Posterior cingulate gyrus (tissue), 11 donors: Measurements from ENCODE around the gene SNED1.

Experiments
- DNase-seq, 10 donors: peaks; one replicate each; pipeline versions ENCODE4 v3.0.0 to v3.0.0-alpha.2; 2020 to 2021; ENCODE audit warnings: mixed read lengths in 3 of 10
- intact Hi-C: fragments of 100-400 bp; cut with DNase I; formaldehyde crosslinking; loops from one replicate; pipeline ENCODE4 v1.15.1; 2023

SNED1 gene

GRCh38 chr2:241072151-241072550, 73.7 kb downstream of the SNED1 start:
- no peak for DNase-seq
- intact Hi-C loops: loop anchor here (10.0 kb wide), 1 partner anchor 143 kb away; no protein-coding TSS in a partner anchor

GRCh38 chr2:241072553-241073165, 74.2 kb downstream of the SNED1 start:
- intact Hi-C loops: loop anchor here (10.0 kb wide), 1 partner anchor 142 kb away; no protein-coding TSS in a partner anchor
- DNase-seq: peak in 1 of 10 donors; percentile 10

- no peak for DNase-seq
- intact Hi-C loops: loop anchor here (10.0 kb wide), 1 partner anchor 141 kb away; no protein-coding TSS in a partner anchor
Observed at GRCh38 chr2:241073166-241074064, 75.0 kb downstream of the SNED1 start.

DNA sequence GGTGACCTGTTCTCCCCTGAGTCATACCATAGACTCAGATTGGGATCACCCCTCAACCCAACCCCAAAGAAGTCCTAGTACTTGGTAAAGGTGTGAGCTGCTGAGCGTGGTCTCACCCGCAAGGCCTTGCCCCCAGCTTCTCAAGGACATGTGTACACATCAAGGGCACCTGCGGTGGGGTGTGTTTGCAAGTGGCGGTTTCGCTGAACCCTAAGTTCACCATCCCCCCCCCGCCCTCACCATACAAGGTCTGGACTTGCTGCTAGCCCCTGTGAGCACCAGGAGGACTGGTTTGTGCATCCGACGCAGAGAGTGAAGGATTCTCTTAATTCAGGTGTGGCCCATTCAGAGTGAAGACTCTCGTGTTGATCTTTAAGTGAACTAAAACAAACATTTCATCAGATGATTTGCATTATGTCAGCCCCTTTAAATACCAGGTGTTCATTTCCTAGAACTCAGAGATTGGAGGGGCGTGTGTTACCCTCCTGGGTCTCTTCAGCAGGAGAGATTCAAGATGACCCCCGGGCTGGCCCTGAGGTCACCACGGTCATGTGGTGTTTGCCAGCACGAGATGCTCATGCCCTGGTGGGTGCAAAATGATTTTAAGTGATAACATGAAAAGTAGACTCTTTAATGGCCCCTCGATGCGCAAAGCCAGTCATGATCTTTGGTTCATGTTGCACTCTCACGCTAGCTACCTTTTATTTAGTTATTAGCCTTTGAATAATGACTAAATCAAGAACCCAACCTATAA, 75.8 kb downstream of the SNED1 start:
- intact Hi-C loops: loop anchor here (10.0 kb wide), 1 partner anchor 141 kb away; no protein-coding TSS in a partner anchor
- peak in 1 of 10 donors; percentile 43 for DNase-seq

- intact Hi-C loops: loop anchor here (10.0 kb wide), 1 partner anchor 140 kb away; no protein-coding TSS in a partner anchor
- DNase-seq: peak in 1 of 10 donors; percentile 31
Observed at GRCh38 chr2:241074901-241075540, 76.6 kb downstream of the SNED1 start.

DNA sequence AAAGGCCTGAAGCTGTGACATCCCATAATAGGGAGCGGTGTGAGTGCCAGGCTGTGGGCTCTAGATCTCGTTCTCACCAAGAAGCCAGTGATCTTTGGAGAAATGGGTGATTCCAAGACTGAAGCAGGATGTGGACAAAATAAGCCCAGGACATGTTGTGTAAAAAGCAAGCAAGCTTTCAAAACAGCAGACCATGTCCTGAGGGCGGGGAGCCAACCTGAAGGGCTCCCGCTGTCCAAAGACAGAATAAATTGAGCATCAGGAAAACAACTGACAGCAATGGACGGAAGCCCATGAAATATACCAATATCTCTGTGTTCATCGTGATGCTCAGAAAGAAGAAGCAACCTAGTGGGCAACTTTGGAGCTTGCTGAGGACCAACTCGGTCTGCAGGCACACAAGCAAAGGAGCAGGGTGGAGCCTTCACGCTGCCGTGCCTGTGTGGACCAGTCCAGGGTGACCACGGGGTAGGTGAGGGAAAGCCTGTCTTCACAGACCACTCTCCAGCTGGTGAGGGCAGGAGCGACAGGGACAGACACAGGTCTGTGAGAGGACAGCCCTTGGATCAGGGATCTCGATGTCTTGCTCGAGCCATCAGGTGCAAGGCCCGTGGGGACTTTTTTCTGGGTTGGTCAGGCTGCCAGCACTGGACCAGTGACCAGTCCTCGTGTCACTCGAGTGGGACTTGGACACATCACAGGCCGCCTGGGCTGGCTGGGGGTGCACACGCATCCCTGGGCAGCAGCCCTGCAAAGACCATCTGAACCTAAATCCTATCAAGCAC, 82.2 kb downstream of the SNED1 start:
- DNase-seq: peak in 2 of 10 donors; percentile 59 to 68
- intact Hi-C loops: no loop called here

DNA sequence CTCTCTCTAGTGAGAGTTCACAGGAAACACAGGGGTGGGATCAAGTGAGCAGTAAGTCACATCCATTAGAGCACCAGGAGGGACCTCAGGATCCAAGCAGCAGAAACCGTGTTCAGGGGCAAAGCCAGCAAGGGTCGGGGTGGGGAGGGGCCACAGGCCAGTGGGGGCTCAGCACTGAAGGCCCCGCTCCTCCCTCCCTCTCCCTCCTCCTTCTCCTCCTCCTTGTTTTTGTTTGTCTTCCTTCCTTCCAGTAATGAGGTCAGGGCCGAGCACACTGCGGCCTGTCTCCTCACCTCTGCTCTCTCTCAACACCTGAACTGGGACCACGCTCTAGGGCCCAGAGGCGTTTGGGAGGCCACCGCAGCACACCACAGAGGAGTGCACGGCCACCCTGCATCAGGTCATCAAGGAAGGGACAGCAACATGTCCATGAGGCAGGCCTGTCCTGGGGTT, 82.8 kb downstream of the SNED1 start:
- intact Hi-C loops: no loop called here

GRCh38 chr2:241081643-241082340, 83.4 kb downstream of the SNED1 start:
- intact Hi-C loops: no loop called here
- peak in 2 of 10 donors; percentile 65 to 69 for DNase-seq

More for the DNA sequence above, 82.8 kb downstream of the SNED1 start:
- peak in 1 of 10 donors; percentile 34 for DNase-seq

- DNase-seq: peak in 2 of 10 donors; percentile 32 to 59
- intact Hi-C loops: no loop called here
Observed at GRCh38 chr2:241082341-241083090, 84.1 kb downstream of the SNED1 start.

GRCh38 chr2:241083091-241083415, 84.6 kb downstream of the SNED1 start:
- intact Hi-C loops: no loop called here
- peak in 2 of 10 donors; percentile 48 to 67 for DNase-seq

DNA sequence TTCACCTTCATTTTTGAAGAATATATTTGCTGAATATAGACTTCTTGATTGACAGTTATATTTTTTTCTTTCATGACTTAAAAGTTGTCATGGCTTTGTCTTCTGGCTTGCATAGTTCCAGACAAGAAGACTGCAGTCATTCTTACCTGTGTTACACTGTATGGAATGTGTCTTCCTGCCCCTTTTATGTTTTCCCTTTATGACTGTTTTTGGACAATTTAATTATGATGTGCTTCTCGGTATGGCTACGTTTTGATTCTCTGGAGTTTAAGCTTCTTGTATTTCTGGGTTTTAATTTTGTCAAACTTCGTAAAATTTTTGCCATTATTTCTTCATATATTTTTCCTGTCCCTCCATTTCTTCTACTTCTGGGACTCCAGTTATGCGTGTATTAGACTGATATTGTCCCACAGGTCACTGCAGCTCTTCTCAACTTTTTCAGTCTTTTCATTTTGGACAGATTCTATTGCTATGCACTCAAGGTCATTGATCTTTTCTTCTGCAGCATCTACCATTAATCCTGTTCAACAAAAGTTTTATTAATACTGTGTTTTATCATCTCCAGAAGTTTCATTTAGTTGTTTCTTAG, 86.5 kb downstream of the SNED1 start:
- DNase-seq: no peak
- intact Hi-C loops: no loop called here

GRCh38 chr2:241087420-241088268, 89.2 kb downstream of the SNED1 start:
- intact Hi-C loops: no loop called here
- peak in 3 of 10 donors; percentile 58 to 86 (median 77) for DNase-seq

GRCh38 chr2:241088376-241088775, 90.0 kb downstream of the SNED1 start:
- intact Hi-C loops: no loop called here
- DNase-seq: peak in 3 of 10 donors; percentile 39 to 49 (median 43)

DNA sequence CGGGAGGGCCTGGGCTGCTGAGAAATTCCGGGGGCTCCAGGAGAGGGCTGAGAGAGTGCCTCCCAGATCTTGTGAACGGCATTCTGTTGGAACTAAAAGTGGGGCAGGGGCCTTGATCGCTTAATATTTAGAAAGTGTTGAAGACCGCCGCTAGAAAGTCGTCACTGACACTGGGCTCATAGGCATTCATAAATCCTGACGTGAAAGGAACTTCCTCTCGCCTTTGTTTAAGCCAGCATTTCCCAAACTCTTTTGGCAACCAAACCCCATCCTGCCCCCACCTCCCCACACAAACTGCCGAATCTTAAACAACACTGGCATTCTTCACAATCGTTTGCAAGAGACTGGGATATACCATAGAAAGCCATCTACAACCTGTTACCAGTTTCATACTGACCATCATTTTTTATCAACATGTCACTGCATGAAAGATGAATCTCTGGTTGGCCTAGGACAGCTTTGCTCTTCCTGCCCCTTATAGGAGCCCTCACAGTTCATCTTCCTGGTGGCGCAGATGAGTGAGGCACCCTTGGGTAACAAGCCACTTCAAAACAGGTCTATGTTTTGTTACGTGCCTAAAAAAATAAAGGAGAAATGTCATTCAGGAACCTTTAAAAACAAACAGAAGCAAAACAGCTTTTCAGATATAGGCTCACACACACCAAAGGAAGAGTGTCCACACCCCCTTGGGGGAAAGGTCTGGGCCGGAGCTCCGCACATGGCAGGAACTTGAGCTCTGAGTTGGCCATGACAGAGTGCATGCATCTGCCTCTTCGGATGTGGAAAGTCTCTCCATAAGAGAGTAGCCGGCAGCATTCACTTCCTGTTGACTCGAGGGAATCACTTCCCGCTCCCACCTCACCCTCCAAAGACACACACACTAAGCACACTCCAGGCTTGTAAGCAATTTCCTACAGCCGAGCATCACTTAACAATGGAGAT, 90.6 kb downstream of the SNED1 start:
- peak in 3 of 10 donors; percentile 3 to 61 (median 30) for DNase-seq
- intact Hi-C loops: no loop called here

- peak in 3 of 10 donors; percentile 36 to 57 (median 54) for DNase-seq
- intact Hi-C loops: no loop called here
Observed at GRCh38 chr2:241091201-241091600, 92.8 kb downstream of the SNED1 start.
